AG10803 (cell line): ENCODE results near the gene ANKRD33B.

ENCODE experiments used
- DNase-seq: peaks from one replicate; pipeline ENCODE4 v3.0.0; 2010; ENCODE audit warnings: low read depth
- H3K4me3 ChIP-seq: 2 replicates; pipeline ENCODE4 v1.5.1; 2011; ENCODE audit warnings: mild to moderate bottlenecking, low read length, control low read depth
- TF ChIP-seq, protein P1 (sequence below): conservative IDR thresholded peaks from 2 replicates; pipeline ENCODE4 v1.5.1; 2011; ENCODE audit warnings: mild to moderate bottlenecking, low read length, control low read depth, inconsistent platforms

The ANKRD33B gene

DNA sequence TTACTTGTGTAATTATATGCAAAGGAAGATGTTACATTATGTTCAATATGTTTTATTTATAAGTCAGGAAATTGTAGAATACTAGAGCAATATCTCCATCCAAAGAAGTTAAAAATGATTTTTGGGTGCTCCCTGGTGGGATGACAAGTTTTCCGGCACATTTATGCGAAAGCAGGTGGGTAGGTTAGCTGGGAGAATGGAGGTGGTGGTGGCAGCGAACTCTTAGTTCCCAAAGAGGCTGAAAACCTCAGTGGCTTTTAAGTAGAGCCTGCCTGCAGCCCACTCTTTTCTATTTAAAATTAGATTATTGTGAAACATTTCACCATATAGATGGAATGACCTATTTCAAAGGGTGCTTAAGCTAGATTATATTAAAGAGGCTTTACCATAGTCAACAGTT, 51.8 kb downstream of the ANKRD33B start:
- TF ChIP-seq, protein P1, sequence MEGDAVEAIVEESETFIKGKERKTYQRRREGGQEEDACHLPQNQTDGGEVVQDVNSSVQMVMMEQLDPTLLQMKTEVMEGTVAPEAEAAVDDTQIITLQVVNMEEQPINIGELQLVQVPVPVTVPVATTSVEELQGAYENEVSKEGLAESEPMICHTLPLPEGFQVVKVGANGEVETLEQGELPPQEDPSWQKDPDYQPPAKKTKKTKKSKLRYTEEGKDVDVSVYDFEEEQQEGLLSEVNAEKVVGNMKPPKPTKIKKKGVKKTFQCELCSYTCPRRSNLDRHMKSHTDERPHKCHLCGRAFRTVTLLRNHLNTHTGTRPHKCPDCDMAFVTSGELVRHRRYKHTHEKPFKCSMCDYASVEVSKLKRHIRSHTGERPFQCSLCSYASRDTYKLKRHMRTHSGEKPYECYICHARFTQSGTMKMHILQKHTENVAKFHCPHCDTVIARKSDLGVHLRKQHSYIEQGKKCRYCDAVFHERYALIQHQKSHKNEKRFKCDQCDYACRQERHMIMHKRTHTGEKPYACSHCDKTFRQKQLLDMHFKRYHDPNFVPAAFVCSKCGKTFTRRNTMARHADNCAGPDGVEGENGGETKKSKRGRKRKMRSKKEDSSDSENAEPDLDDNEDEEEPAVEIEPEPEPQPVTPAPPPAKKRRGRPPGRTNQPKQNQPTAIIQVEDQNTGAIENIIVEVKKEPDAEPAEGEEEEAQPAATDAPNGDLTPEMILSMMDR, result no peak
- H3K4me3 ChIP-seq, result no peak overlapping the region
- DNase-seq, result no peak

DNA sequence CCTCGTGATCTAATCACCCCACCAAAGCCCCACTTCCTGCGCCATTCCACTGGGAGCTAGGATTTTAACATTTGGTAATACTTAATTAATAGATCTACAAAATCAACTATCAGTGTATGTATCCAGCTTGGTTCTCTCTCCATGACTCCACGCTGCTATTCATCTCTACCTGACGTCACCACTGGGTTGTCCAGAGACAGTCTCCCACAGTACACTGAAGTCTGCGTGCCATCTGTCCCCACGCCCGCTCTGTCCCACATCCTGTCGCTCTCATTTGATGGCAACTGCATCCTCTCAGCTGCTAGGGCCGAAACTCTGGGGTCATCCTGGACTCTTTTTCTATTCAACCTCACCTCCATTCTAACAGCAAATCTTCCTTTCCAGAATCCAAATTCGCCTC, 53.2 kb downstream of the ANKRD33B start:
- no peak overlapping the region for H3K4me3 ChIP-seq
- DNase-seq, result no peak
- TF ChIP-seq, protein P1, result no peak

DNA sequence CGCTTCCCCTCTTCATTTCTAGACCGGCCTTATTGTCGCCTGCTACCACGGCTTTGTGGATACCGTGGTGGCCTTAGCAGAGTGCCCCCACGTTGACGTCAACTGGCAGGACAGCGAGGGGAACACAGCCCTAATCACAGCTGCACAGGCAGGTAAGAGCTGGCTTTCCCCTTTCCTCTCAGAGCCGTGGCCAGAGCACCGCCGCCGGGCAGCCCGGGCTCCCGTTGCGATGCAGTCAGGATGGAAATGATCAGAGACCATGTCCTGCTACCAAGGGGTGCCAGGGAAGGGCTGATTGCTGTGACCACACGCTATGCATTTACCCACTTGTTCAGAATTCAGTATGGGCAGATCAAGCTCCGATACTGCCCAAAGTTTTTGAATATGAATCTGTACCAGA, 54.4 kb downstream of the ANKRD33B start:
- TF ChIP-seq, protein P1, result no peak
- no peak for DNase-seq
- H3K4me3 ChIP-seq, result no peak overlapping the region

DNA sequence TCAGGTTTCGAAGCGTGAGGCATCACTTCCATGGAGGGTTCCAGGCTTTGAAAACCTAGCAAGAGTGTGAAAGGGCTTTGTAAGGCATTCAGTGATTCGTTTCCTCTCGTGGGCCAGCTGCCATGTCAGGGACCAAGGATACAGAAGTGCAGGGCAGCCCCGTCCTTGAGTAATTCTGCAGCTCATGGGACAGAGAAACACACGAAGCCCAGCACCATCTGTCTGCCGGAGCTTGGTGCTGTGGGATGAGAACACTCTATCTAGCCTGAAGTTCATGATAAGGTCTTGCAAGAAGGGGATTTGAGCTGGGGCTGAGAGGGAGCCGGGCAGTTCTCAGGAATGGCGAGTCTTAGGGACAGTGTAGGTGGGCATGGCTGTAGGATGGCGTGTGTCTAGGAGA, 55.8 kb downstream of the ANKRD33B start:
- TF ChIP-seq, protein P1, result no peak
- no peak overlapping the region for H3K4me3 ChIP-seq
- no peak for DNase-seq

DNA sequence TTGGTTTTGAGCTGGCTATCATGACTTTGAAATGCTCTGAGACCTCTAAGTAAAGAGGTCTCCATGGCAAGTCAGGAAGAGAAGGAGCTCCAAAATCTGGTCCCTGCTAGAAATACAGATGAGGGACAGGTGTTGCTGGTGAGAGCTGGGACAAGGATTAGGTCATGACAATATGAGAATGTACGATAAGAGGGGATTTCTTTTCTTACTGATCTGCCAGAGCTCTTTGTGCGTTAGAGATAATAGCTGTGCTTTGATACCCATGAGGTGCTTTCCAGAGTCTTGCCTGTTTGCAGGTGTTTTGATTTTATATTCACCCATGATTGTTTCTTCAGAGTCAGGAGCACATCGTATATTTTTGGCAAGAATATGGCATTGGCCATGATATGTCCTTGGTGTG, 56.5 kb downstream of the ANKRD33B start:
- TF ChIP-seq, protein P1, result no peak
- DNase-seq, result no peak
- H3K4me3 ChIP-seq, result no peak overlapping the region

DNA sequence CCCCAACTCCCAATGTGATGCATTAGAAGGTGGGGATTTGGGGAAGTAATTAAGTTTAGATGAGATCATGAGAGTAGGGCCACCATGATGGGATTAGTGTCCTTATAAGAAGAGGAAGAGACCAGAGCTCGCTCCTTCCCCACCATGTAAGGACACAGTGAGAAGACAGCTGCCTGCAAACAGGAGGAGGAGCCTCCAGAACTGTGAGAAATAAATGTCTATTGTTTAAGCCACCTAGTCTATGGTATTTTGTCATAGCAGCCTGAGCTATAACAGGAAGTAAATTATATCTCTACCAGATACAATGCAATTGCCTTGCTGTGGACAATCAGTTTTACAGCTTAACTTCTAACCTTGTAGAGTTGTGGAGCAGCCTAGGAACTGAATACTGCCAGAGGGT, 58.0 kb downstream of the ANKRD33B start:
- DNase-seq, result no peak
- TF ChIP-seq, protein P1, result no peak

DNA sequence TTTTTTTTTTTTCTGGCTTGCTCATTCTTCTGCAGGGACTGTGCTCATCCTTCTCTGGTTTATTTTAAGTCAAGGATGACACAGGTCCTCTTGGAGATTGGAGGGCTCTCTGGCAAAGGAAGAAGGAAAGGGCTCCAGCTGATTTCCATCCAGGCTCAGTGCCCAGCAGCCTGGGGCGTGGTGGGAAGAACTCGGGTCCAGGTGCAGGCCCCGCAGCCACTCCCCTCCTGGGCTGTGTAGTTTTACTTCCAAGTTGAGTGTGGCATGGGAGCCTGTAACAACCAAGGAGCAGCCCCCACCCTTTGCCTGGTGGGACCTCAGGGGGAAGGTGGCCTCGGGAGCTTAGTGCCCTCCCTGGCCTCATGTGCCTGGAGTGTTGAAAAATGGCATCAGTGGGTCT, 58.9 kb downstream of the ANKRD33B start:
- TF ChIP-seq, protein P1, result no peak
- no peak for DNase-seq

More for the DNA sequence above, 58.0 kb downstream of the ANKRD33B start:
- no peak overlapping the region for H3K4me3 ChIP-seq

More for the DNA sequence above, 58.9 kb downstream of the ANKRD33B start:
- no peak overlapping the region for H3K4me3 ChIP-seq
